GM18873 (cell line): Measurements from ENCODE around the gene TMEM151B.

ENCODE experiments used
- ATAC-seq: cut with Tn5 transposase; IDR thresholded peaks from one replicate; pipeline ENCODE4 v1.9.1; 2021; ENCODE audit warnings: mild to moderate bottlenecking, moderate library complexity, moderate number of reproducible peaks; ENCODE audit not compliant: unreplicated experiment, low FRiP score

Gene TMEM151B

GRCh38 chr6:44250067-44250717, 20.1 kb upstream of the TMEM151B start:
- ATAC-seq = no peak

DNA sequence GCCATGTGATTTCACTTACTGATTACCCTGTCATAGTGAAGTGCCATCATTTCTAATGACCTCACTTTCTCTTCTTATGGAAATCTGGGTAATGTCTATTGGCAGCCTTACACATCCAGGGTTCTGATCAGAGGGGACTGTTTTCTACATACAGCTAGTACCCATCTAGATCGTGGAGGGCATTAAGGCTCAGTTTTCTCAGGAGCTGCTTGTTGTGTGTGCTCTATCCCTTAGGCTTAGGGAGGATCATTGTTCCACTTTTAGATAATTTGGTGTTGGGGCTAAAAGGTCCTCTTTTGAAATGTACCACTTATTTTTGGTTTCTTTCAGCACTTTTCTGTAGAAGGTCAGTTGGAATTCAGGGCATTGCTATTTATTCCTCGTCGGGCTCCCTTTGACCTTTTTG, 19.5 kb upstream of the TMEM151B start:
- no peak for ATAC-seq

GRCh38 chr6:44251576-44252524, 18.4 kb upstream of the TMEM151B start:
- no peak for ATAC-seq

GRCh38 chr6:44253307-44254101, 16.7 kb upstream of the TMEM151B start:
- no peak for ATAC-seq

DNA sequence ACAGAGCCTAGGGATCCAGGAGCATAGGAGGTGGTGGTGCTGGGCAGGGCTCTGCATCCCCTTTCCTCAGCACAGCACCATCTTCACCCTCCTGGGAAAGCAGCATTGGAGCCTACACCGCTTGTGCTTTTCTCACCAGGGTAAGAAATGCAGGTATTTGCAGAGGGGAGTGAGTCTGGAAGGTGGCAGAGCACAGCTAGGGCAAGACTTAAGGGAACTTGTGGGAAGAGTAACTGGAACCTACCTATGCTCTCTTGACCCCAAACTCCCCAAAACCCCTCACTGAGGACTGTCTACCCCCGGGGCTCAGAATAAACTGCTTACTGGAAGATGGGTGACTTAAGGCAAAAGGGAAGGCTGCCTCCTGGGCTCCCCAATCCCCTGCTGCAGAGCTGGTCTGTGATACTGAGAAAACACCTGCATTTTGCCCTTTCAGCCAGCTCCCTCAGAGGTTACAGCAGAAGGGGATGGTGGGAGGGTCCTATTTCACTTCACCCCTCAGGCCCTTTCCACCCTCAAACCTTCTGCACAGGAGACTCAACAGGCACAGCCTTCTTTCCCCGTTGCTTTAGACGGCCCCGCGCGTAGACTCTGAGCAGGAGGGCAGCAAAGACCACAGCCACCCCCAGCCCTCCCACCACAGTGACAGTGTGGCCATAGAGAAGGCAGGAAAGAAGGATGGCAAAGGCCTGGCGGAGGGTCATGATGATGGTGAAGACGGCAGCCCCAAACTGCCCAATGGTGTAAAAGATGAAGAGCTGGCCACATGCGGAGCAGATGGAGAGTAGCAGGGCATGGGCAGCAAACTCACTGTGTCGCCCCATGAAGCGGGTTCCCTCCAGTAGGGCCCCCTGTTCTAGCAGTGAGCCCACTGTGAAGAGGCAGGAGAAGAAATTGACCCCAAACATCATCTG, 15.8 kb upstream of the TMEM151B start:
- no peak for ATAC-seq

- no peak for ATAC-seq
These were observed 15.0 kb upstream of the TMEM151B start for GRCh38 chr6:44255105-44255808.

DNA sequence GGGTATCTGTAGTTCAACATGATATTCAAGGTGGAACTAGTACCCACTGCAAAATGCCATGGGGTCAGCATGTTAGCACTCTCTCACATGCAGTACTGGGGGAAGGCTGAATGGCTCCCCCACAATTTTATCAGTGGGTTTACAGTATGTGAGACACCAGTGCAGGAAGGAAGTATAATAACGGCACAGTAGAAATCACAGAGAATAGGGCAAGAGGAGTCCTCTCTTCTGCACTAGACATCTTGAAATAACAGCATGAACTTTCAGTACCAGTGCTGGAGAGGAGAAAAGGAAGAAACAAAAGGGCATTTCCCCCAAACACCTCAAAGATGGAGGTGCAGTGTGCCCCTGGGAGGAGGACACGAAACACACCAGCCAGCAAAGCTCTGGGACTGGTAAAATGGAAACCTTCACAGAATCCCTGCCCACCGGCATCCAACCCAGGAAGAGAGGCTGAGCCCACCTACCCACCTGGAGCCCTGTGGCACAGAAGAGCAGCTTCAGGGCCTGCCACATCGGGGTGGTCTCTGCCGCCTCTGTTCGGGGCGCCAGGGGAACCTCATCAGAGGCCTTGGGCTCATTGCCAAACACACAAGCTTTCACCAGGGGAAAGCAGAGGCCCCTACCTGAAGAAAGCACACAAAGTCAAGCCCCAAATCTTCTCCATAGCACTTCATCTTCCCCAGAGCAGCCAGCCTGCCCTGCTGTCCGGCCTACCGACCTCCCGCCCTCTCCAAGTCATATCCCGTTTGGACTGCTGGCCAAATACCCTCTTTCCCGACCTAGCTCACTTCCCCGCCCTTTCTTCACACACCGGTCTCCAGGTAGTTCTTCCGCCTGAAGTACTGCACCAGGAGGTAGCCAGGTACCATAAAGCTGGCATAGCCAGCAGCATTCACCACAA, 14.1 kb upstream of the TMEM151B start:
- no peak for ATAC-seq

- ATAC-seq = no peak
These were observed 13.6 kb upstream of the TMEM151B start for GRCh38 chr6:44256775-44257024.

DNA sequence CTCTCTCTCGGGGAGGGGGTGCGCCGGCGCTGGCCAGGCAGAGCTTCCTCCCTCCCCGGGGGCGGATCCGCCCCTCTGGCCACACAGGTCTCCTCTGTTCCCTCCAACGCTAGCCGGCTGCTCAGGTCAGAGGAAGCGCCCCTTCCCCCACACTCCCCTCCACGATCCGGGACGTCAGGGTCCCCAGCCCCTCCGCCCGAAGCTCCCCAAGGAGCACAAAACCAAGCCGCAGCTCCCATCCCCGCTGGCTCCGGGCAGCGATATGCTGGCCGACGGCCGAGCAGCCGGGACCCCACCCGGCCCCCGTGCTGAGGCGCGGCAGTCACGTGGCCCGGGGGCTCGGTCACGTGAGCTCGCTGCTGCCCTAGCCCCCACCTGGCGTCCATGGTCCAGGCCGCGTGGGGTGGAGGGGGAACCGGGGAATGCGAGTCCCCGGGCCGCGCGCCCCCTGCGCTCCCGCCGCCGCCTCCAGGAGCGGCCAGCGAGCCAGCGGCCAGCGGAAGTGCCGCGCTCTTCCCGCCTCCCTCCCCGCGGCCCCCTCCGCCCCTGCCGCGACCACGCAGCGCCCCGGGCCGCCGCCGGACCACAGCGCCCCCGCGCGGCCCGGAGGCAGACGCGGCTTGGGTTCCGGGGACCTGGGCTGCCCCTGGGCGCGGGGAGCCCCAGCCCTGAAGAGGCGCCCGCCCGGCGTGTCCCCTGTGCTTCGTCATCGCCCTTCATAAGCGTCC, 13.1 kb upstream of the TMEM151B start, which contains the start of gene SLC35B2:
SLC35B2 (minus strand) TSS at position 504 of the 728 bp plus-strand sequence; CDS start at position 386, 118 bp downstream.
- no peak for ATAC-seq

GRCh38 chr6:44257753-44258324, 12.4 kb upstream of the TMEM151B start:
- ATAC-seq = no peak

- no peak for ATAC-seq
These were observed 11.9 kb upstream of the TMEM151B start for GRCh38 chr6:44258325-44258863.

DNA sequence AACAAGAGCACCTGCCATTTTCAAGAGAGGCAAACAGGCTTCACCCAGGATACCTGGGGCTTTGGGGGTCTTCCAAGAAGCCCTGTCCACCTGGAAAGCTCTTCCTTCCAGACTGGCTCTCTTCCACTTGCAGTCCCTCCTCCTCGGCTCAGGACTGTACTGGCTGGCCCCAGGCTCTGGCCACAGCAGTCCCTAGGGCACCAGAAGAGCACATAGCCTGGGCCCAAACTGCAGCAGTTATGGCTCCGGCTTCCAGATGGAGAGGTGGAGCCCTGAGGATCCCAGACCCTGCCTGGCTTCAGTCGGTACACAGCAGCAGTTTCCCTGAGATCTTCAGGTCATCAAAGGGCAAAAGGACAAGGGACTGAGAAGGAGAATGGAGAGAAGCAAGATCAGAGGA, 11.3 kb upstream of the TMEM151B start:
- ATAC-seq = no peak

DNA sequence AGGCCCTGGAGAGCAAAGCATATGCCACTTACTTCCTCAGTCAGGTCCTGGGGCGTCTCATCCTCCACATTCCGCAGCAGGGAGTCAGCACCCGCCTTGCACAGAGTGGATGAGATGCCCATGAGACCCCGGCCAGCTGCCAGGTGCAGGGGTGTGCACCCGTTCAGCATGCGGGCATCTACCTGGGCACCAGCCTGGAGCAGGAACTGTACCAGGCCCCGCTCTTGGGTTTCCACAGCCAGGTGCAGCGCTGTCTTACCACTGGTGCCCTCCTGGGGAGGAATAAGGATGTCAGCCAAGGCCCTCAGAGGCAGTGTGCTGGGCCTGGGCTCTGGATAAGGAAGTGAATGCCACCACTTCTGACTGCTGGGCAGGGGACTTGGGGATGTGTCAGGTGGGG, 10.2 kb upstream of the TMEM151B start:
- no peak for ATAC-seq

DNA sequence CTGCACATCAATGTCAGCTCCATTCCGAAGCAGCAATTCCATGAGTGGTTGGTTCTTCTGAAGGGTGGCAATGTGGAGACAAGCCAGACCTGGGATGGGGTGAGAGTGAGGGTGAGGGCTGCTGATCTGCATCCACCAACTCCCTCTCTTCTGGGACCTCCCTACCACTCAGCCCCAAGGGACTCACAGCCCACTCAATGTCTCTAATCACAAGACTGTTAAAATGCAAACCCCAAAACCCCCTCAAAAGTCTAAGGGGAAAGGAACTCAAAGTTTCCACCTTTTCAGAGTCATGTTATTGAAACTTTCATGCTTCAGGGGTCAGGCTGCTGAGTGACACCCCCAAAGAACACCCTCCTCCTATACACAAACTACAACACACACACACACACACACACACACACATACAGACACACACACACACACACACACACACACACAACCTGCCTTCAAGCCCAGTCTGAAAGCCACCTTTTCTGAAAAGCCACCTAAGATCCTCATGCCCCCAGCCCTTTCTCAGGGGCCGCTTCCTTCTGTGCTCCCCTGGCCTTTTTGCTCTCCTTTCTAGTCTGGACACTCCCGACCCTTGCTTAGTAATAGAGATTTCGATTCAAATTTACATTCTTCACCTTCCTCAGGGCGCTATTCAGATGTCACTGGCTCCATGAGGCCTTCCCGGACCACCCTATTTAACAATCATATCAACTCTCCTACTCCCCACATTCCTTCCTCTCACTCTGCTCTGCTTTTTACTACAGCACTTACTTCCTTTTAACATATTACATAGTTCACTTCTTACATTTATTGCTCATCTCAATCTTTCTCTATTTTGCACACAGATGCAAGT, 9.6 kb upstream of the TMEM151B start:
- no peak for ATAC-seq

- no peak for ATAC-seq
These were observed 8.7 kb upstream of the TMEM151B start for GRCh38 chr6:44261581-44261980.
